ENCODE measurements around the gene BMPR2. TPM values are rescaled to one million over a fixed set of nuclear protein-coding genes. Genes with fewer than 3 reads are reported as not detected.
"Not testable (repeated sequence)": the region's sequence is repeated elsewhere in the genome, so short reads cannot be mapped to it uniquely, and the experiment has no call there.

BMPR2 gene
- 67.8 TPM for polyA plus RNA-seq (ENCODE audit: insufficient read length)
- long read RNA-seq, donor 1, full-length matches to known transcripts: 1 of 8 reads
- long read RNA-seq, donor 1, partial matches to known transcripts: 7 of 8 reads
- long read RNA-seq, donor 1, other reads (novel, unspliced or antisense): 0 of 8 reads
- long read RNA-seq, donor 2, full-length matches to known transcripts: 1 of 15 reads
- long read RNA-seq, donor 2, partial matches to known transcripts: 14 of 15 reads
- long read RNA-seq, donor 2, other reads (novel, unspliced or antisense): 0 of 15 reads
- long read RNA-seq, donor 3, full-length matches to known transcripts: 1 of 6 reads
- long read RNA-seq, donor 3, partial matches to known transcripts: 5 of 6 reads
- long read RNA-seq, donor 3, other reads (novel, unspliced or antisense): 0 of 6 reads
- long read RNA-seq, donor 4: 0 reads
- long read RNA-seq, donor 5, full-length matches to known transcripts: 1 of 1 reads
- long read RNA-seq, donor 5, partial matches to known transcripts: 0 of 1 reads
- long read RNA-seq, donor 5, other reads (novel, unspliced or antisense): 0 of 1 reads
- long read RNA-seq, donor 6: 0 reads
- long read RNA-seq, donor 7, full-length matches to known transcripts: 2 of 2 reads
- long read RNA-seq, donor 7, partial matches to known transcripts: 0 of 2 reads
- long read RNA-seq, donor 7, other reads (novel, unspliced or antisense): 0 of 2 reads
- long read RNA-seq, donor 8, full-length matches to known transcripts: 2 of 2 reads
- long read RNA-seq, donor 8, partial matches to known transcripts: 0 of 2 reads
- long read RNA-seq, donor 8, other reads (novel, unspliced or antisense): 0 of 2 reads

DNA sequence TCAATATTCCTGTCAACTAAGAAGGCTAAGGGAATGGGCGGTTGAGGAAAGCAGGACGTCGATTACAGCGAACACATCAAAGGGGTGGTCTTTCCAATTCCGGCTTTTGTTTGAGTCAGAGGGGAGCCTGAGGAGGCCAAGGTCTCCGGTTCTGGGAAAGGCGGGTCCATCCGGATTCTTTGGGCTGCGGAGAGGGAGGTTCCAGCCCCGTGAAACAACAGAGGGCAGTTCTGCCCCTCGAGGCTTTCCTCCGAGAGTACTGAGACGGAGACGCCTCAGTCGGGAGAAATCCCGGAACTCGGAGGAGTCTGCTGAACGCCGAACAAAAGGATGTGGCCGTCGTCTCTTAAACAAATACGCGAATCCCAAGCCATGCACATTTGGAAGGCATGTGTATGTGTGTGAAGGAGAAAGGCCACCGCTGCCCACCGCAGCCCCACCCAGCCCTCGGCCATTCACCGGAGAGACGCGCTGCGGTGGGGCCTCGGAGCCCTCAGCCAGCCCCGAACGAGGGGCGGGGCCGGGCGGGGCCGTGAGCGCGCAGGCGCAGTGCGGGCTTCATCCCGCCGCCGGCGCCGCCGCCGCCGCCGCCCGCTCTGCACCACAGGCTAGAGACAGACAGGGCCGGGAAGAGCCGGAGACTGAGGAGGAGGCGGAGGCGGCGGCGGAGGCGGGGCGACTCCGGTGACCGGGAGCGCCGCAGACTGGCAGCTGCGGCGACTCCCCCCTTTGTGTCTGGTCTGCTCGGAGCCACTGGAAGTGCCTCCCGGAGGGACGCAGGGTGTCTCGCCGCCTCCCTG, at the start of gene BMPR2:
Gene BMPR2 (plus strand): TSS at position 719 of the 800 bp plus-strand sequence. CDS start 1,148 bp downstream, outside the sequence.
- DNase-seq: peak; percentile 88

DNA sequence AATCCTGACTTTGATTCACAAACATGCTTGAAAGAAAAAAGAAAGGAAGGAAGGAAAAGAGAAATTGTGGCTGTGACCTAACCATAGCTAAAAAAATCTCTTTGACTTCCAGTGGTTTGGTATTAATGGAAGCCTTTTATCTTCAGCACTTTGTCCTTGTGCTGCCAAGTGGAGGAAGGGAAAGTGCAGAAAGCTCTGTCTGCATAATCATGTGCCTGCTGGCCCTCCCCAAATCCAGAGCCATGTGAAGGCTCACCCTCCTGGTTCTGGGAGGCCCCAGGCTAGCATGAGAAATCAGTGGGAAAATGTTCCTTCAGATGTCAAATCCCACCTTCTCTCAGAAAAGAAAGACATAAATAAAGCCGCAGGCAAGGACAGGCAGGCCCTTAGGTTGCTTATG, 48.3 kb upstream of the BMPR2 start:
- no peak for DNase-seq

DNA sequence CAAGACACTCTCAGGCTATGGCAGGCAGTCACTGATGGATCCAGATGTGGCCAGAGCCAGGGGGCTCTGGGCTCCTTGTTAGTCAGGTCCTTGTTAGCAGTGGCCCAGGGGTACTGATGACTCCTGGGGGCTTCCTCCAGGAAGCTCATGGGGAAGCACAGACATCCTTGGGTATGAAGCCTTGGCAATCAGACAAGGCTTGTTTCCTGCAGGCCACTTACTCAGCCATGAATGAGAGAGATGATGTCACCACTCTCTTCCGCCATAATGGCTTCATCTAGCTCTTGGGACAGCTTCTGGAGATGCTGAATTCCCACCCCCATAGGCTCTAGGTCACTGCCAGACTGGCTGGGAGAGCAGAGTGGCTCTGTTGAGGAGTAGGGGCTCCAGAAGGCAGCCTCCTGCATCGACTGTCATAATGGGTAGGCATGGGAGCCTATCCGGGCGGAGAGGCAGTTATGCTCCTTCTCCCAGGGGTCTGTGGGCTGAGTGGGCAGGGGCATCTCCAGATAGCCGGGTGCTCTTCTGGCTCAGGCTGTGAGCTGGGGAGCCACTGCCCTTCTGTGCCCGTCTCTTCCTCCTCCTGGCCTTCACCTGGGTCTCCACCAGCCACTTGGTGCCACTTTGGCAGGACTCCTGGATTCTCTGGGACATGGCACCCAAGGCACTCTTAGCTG, 40.2 kb upstream of the BMPR2 start:
- DNase-seq: no peak

DNA sequence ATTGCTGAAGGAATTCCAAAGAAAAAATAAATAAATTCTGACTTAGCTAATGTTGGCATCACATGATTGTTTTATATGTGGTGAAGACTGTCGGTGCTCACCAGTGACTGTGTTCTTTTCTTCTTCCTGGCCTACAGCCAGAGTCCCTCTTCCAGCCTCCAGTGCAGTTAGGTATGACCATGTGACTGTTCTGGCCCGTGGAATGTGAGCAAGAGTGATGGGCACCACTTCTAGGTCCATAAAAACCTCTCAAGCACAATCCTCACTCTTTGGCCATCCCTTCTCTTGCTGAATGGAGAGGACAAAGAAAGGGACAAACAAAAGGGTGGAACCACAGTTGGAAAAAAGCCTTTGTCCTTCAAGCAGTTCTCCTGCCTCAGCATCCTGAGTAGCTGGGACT, 39.0 kb upstream of the BMPR2 start:
- no peak for DNase-seq

DNA sequence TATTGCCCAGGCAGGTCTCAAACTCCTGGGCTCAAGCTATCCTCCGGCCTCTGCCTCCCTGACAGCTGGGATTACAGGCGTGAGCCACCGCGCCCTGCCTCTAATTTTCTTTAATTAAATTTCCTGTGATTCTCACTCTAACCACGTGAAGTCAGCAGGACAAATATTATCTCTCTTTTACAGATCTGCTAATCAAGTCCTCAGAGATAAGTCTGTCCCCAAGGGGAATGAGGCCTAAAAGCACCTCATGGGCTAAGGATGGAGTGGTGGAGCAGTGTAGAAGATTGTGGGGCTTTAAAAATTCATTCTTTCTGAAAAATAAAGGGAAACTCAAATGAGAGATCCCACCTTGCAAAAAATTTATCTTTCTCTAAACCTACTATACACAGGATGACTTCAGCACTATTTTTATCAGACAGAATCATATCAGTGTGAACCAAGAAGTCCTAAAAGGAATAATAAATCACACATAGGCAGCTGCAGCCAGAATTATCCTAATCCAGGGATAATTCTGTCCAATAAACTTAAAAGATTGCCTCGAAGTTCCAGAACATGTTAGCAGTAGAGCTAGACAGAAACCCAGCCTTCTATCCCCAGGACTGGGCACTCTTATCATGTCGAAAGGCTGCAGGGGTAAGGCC, 38.3 kb upstream of the BMPR2 start:
- no peak for DNase-seq

DNA sequence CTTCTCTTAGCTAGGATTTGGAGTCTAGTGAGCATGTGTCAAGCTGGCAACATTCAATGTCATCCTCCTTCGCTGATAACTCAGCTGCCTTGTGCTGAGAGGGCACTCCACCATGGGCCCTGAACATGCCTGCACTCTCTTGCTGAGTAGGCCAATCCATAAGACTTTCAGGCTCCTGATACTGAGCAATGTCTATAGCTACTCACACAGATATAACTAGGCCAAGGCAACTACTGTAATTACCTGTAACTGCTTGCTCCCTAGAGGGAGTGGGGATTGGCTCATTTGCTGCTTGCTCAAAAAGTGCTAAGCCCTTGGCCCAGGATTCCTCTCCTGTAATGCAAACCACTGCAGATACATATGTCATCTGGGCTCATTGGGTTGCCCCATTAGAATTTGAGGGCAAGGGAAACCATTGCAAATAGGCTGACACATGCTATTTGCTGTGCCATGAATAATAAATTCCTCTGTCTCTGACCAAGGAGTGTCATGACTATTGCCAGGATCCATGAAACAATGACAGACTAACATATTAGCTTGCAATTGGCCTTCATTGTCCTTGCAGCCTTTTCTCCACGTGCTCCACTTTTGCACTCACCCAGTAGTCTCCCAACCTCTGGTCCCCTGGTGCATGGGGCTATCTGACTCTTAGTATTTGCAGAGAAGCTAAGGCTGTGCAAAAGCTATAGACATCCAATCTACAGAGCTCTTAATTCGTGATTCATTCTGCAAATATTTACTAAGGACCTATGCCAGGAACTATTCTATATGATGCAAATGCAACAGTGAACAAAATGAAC, 36.9 kb upstream of the BMPR2 start:
- no peak for DNase-seq

DNA sequence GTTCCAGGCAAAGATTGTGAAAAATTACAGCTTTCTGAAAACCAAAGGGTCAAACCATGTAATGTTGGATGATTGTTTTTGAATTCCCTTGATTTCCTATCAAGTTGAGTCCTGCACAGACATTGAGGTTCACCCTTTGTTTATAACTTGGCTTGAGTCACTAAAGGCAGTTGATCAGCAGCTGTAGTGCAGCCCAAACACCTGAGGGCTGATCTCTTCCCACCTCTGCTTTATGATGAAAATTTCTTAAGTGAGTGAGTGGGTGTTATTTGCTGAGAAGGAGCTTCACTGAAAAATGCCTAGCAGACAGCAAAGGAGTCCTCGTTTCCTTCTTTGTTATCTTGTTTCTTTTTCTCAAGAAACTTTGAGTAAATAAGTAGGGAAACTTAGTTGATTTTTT, 31.9 kb upstream of the BMPR2 start:
- no peak for DNase-seq

DNA sequence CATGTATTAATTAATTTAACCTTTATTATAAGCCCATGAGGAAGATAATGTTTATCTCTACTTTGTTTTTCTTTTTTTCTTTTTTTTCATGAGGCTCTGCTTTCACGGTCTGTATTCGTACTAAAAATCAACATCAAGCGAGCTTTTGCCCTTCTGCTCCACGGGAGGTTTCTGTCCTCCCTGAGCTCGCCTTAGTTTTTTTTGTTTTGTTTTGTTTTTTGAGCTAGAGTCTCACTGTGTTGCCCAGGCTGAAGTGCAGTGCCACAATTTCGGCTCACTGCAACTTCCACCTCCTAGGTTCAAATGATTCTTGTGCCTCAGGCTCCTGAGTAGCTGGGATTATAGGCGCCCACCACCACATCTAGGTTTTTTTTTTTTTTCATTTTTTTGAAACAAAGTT, 29.9 kb upstream of the BMPR2 start:
- no peak for DNase-seq

DNA sequence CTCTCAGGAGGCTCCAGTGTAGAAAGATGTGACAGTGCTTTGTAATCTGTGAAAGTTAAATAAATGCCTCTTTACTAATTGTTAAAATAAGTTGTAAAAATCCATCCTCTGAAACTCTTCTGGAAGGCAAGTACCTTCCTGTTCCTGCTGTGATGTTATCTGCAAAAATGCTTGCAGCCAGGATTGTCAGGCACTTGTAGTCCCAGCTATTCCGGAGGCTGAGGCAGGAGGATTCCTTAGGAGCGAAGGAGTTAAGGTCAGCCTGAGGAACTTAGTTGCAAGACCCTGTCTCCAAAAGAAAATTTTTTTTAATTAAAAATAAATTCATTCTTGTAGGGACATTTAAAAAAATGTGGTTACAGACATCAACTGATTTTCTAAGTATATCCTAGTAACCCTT, 22.7 kb upstream of the BMPR2 start:
- no peak for DNase-seq

DNA sequence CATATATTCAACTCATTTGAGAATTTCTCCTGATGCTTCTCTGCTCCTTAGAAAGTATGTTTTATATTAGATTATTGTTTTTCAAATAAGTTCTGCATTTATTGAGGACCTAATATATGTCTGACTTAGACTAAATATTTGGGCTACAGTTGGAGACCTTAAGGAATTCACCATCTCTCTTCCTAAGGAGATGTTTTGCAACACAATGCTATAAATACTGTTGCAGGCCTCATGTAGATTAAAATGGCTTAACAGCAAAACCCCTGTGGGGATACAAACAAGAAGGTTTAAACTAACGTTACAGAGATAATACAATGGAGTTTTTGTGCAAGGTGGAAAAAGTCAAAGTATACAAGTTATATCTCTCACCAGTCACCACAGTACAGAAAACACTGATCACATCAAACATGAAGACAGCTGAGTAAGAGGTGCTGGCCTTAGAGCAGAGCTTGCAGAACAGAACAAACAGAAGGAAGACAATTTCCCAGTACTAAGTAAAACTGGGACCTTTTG, 20.1 kb upstream of the BMPR2 start:
- no peak for DNase-seq

DNA sequence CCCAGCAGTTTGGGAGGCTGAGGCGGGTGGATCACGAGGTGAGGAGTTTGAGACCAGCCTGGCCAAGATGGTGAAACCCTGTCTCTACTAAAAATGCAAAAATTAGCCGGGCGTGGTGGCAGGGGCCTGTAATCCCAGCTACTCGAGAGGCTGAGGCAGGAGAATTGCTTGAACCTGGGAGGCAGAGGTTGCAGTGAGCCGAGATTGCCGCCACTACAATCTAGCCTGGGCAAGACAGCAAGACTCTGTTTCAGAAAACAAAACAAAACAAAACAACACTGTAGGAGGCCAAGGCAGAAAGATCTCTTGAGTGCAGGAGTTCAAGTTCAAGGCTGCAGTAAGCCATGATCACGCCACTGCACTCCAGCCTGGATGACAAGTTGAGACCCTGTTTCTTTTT, 17.2 kb upstream of the BMPR2 start:
- not testable (repeated sequence) for DNase-seq

DNA sequence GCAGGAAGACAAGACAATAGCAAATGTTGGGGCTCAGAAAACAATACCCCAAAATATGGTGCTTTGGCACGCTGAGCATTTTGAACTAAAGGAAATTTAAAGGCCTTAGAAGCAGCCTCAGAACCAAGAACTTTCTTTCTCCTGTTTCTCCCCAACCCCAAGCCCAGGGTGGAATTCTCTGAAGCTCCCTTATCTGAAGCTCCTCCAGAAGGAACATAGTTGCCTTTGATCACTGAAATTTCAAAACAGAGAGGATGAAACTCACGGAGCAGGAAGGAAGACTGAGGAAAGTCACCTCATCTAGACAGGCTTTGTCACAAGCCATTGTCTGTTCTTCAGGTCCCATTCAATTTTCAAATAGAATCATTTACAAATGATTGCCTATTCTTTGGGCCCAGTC, 15.5 kb upstream of the BMPR2 start:
- no peak for DNase-seq

DNA sequence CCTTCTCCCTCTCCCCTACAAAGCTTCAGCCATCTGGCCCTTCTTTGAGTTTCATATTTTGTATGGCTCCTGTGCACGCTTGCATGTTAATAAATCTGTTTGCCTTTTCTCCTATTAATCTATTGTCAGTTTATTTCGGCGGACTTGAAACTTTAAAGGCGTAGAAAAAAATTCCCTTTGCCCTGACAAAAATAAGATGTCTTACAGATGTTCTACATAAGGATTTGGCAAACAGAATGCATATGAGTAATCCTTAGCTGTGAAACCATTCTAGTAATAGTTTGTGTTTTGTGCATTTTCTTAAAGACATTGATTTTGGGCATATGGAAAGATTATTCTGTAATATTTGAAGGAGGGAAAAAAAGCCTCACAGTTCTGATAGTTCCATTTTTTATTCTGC, 15.0 kb upstream of the BMPR2 start:
- DNase-seq: peak; percentile 37

DNA sequence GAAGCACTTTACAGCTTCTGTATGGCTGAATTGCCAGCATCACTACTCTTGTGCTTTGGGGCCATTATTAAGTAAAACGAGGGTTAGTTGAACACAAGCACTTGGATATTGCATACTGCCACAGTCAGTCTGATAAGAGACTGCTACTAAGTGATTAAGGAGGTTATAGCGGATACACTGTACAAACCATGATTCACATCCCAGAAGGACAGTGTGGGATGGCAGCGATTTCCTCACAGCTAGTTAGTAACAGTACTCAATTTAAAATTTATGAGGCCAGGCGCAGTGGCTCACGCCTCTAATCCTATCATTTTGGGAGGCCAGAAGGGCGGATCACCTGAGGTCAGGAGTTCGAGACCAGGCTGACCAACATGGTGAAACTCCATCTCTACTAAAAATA, 2.6 kb upstream of the BMPR2 start:
- no peak for DNase-seq

DNA sequence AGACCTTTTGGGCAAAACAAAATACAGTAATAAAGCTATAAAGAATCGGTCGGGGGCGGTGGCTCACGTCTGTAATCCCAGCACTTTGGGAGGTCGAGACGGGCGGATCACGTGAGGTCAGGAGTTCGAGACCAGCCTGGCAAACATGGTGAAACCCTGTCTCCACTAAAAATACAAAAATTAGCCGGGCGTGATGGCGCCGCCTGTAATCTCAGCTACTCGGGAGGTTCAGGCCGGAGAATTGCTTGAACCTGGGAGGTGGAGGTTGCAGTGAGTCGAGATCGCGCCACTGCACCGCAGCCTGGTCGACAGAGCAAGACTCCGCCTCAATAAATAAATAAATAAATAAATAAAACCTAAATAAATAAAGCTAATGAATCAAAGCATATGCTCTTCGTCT, 1.7 kb upstream of the BMPR2 start:
- not testable (repeated sequence) for DNase-seq

DNA sequence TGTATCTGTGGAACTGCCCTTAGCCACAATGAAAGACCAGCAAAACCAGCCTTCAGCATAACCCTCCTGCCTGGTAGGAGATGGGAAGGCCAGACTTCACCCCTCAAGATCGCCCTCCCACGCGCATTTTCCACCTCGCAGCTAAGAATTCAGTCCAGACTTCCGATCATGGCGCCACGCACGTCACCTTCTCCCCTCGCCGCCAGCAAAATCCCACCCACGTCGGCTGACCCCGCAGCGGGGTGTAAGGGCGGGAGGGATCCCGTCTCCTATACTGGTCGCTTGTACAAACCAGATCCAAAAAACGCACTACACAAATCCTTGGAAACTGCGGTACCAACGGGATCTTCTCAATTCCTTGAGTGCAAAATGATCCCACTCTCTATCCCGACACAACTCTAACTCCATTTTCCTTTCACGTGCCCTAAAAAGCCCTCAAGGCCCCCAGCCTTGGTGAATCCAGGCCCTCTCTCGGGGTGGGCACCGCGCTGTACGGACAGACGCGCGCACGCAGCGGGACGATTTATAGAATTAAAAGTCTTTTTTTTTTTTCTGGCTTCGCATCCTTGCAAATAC, 1.0 kb upstream of the BMPR2 start:
- peak; percentile 81 for DNase-seq

DNA sequence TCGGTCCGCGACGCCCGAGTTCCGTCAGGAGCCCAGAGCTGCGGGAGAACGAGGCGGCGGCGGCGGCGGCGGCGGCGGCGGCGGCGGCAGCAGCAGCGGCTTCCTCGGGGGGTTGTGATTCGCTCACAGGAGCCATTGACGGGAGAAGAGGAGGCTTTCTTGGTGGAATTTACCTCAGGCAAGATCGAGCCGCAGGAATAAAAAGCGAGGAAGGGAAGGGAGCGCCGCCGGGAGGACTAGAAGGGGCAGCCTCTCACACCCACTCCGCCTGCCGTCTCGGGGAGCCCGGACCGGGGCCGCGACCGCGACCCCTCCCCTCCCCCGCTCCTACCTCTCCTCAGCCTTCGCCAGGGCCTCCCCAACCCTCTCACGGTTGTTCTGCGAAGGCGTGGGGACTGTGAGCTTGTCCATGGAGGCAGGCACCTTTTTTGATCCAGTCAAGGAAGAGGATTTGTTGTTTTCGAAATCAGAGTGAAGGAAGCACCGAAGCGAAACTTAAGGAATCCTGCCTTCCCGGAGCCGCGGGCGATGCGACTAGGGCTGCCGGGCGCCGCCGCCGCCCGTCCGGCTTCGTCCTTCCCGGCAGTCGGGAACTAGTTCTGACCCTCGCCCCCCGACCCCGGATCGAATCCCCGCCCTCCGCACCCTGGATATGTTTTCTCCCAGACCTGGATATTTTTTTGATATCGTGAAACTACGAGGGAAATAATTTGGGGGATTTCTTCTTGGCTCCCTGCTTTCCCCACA, 506 bp downstream of the BMPR2 start:
- DNase-seq: peak; percentile 46

DNA sequence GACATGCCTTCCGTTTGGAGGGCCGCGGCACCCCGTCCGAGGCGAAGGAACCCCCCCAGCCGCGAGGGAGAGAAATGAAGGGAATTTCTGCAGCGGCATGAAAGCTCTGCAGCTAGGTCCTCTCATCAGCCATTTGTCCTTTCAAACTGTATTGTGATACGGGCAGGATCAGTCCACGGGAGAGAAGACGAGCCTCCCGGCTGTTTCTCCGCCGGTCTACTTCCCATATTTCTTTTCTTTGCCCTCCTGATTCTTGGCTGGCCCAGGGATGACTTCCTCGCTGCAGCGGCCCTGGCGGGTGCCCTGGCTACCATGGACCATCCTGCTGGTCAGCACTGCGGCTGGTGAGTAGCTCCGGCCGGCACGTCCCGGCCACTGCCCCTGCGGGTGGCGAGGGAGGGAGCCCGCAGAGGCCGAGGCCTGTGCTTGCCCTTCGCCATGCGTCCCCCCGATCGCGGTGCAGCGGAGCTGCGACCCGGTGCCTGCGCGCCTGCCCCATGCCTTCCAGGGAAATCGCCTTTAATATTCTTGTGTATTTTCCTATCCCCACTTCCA, 1.2 kb downstream of the BMPR2 start:
- DNase-seq: peak; percentile 18

DNA sequence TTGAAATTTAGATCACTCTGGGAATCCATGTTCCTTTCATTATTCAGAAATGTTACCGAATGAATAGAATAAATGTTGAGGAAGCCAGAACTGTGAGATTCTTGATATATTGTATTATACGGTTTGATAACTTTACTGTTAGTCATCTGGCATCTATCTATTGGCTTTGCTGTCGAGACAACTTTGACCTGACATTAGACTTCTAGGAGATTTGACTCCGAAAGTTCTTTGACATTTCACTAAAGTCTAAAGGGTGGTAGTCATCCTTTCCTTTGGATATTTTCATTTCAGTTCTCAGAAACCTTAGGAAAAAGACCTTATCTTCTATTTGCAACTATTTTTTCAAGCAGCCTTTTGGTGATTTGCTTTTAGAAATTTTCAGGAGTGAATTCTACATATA, 1.9 kb downstream of the BMPR2 start:
- DNase-seq: peak; percentile 25
